Measurements from ENCODE around the gene DPH6. TPM values are rescaled to one million over a fixed set of nuclear protein-coding genes. Genes with fewer than 3 reads are reported as not detected.

Gene DPH6, protein sequence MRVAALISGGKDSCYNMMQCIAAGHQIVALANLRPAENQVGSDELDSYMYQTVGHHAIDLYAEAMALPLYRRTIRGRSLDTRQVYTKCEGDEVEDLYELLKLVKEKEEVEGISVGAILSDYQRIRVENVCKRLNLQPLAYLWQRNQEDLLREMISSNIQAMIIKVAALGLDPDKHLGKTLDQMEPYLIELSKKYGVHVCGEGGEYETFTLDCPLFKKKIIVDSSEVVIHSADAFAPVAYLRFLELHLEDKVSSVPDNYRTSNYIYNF
- total RNA-seq (2022; extraction: Qiagen RNA extraction), result 12.2 to 15.2 TPM (median 13.3 TPM) in 5 replicates

DNA sequence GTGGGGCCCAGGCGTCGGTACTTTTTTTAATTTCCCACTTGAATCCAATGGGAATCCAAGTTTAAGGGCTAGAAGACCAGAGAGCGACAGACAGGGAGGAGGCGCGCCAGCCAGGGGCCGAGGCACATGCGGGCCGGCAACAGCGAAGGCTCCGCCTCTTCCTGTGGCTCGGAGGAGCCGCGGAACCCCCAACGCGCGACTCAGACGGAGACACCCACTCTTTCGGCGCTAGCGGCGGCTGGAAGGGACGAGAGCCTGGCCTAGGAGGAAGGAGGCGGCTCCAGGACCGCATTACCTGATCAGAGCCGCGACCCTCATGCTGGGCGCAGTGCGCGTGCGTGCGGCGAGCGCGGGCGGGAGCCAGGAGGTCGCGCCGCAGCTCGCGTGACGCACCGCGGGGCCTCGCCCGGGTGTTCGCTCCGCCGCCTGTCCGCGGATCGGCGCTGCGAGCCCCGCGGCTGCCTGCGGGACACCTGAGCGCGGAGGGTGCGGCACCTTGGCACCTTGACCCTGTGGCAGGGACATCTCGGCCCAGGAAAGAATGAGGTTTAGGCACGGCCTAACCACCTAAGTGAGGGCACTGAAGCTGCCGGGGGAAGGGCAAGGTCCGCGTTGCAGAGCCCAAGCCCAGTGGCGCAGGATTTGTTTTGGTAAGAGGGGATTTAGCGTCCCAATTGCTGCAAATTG is at the start of gene DPH6:
DPH6 (minus strand) TSS at position 342 of the 687 bp plus-strand sequence; CDS start at position 318, 24 bp downstream.

